Measurements from ENCODE around the gene S1PR4. TPM values are rescaled to one million over a fixed set of nuclear protein-coding genes. Genes with fewer than 3 reads are reported as not detected.

Gene S1PR4
- total and polyA plus RNA-seq, 9 donors: 0.20 to 1.1 (median 0.50) TPM; not detected in 2

GRCh38 chr19:3175781-3176714 lies 2.5 kb upstream of the S1PR4 start:
- intact Hi-C loops (cut with DNase I): no loop called here
- no peaks in the 10 kb centered on the region for H3K4me1 ChIP-seq (ENCODE audit: insufficient read depth)
- H3K27ac ChIP-seq: no peak overlapping the region
- no peak for DNase-seq
- TF ChIP-seq EP300 (IDR thresholded peaks at IDR 0.05): no peak
- no peak for TF ChIP-seq POLR2A (IDR thresholded peaks at IDR 0.05)
- no peak for TF ChIP-seq CTCF (IDR thresholded peaks at IDR 0.05)
- H3K9me3 ChIP-seq: no peaks in the 10 kb centered on the region
- no peaks in the 10 kb centered on the region for H3K27me3 ChIP-seq
- H3K4me3 ChIP-seq: no peak overlapping the region
- H3K36me3 ChIP-seq: no peaks in the 10 kb centered on the region
- WGBS, 3 donors: 53 to 65% (median 56%) methylated on average over 17 of the region's 17 CpGs

DNA sequence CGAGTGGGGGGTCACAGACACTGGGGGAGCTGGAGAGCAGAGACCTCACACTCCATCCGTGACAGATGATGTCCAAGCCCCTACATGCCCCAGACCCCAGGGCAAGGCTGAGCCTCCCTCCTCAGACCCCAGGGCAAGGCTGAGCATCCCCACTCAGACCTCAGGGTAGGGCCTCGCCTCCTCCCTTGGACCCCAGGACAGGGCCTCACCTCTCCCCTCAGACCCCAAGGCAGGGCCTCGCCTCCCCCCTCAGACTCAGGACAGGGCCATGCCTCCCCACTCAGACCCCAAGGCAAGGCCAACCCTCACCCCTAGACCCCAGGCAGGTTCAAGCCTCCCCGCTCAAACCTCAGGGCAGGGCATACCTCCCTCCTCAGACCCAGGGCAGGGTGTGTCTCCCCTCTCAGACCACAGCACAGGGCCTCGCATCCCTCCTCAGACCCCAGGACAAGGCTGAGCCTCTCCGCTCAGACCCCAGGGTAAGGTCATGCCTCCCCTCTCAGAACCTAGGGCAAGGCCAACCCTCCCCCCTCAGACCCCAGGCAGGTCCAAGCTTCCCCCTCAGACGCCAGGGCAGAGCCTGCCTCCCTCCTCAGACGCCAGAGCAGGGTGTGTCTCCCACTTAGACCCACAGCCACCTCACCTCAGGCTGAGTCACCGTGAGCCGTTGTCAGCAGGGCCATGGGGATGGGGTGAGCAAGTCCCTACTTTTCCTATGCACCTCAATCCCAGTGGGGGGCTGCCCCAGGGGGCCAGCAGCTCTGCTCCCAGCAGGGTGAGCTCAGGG lies 1.7 kb upstream of the S1PR4 start:
- no peaks in the 10 kb centered on the region for H3K36me3 ChIP-seq
- 70 to 75% (median 72%) methylated on average over 11 of the region's 11 CpGs for WGBS, 3 donors
- H3K4me3 ChIP-seq: no peak overlapping the region
- no peaks in the 10 kb centered on the region for H3K9me3 ChIP-seq
- H3K27ac ChIP-seq: no peak overlapping the region
- H3K4me1 ChIP-seq (ENCODE audit: insufficient read depth): no peaks in the 10 kb centered on the region
- DNase-seq: no peak
- intact Hi-C loops (cut with DNase I): no loop called here
- TF ChIP-seq EP300 (IDR thresholded peaks at IDR 0.05) (no peak), POLR2A (IDR thresholded peaks at IDR 0.05) (no peak), CTCF (IDR thresholded peaks at IDR 0.05) (no peak)
- H3K27me3 ChIP-seq: no peaks in the 10 kb centered on the region

- H3K4me3 ChIP-seq: no peak overlapping the region
- no peaks in the 10 kb centered on the region for H3K36me3 ChIP-seq
- no peaks in the 10 kb centered on the region for H3K27me3 ChIP-seq
- no peak overlapping the region for H3K27ac ChIP-seq
- H3K9me3 ChIP-seq: no peaks in the 10 kb centered on the region
- intact Hi-C loops (cut with DNase I): no loop called here
- whole genome bisulfite sequencing, 3 donors: 90 to 91% (median 90%) methylated on average over 42 to 52 of the region's 52 CpGs
- no peak for TF ChIP-seq EP300 (IDR thresholded peaks at IDR 0.05)
- TF ChIP-seq CTCF (IDR thresholded peaks at IDR 0.05): no peak
- no peak for TF ChIP-seq POLR2A (IDR thresholded peaks at IDR 0.05)
- no peaks in the 10 kb centered on the region for H3K4me1 ChIP-seq (ENCODE audit: insufficient read depth)
- peak in 1 of 5 donors; percentile 21 for DNase-seq
These were observed 587 bp downstream of the S1PR4 start for GRCh38 chr19:3178973-3179738.

- Histone ChIP-seq H3K4me3 (no peak overlapping the region), H3K36me3 (no peaks in the 10 kb centered on the region), H3K27ac (no peak overlapping the region), H3K27me3 (no peaks in the 10 kb centered on the region), H3K4me1 (ENCODE audit: insufficient read depth) (no peaks in the 10 kb centered on the region), H3K9me3 (no peaks in the 10 kb centered on the region)
- peak in 1 of 5 donors; percentile 20 for DNase-seq
- TF ChIP-seq POLR2A (IDR thresholded peaks at IDR 0.05): no peak
- no peak for TF ChIP-seq CTCF (IDR thresholded peaks at IDR 0.05)
- TF ChIP-seq EP300 (IDR thresholded peaks at IDR 0.05): no peak
- intact Hi-C loops (cut with DNase I): no loop called here
- 90 to 94% (median 92%) methylated on average over 26 to 31 of the region's 31 CpGs for WGBS, 3 donors
These were observed 1.2 kb downstream of the S1PR4 start for GRCh38 chr19:3179739-3180293.
